ENCODE data around the gene FBXL7. TPM values are rescaled to one million over a fixed set of nuclear protein-coding genes. Genes with fewer than 3 reads are reported as not detected.

The FBXL7 gene
- total and polyA plus RNA-seq, 2 donors (not counting 1 experiment from before 2014, with no cell fraction given), result not detected

DNA sequence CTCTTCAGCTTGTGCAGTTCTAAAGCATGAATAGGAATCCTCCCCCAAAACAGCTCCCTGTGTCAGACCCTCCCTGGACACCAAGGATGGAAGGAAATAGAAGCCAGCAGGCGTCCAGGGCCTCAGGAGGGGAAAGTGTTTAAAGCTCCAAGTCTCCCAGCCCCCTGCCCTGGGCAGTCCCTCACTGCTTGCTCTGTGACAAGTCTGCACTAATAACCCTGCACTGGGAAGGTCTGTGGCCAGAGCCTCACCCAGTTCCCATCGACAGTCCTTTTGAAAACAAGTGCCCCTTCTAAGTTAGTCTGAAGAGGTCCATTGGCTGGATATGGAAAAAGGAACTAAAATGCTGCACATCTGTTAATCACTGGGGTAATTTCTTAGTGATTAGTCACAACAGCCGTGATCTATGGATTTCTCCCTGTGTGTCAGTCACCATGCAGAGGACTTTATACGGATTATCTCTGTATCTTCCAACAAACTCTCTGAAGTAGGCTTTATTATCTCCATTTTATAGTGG lies 195.3 kb downstream of the FBXL7 start:
- TF ChIP-seq, protein P1, sequence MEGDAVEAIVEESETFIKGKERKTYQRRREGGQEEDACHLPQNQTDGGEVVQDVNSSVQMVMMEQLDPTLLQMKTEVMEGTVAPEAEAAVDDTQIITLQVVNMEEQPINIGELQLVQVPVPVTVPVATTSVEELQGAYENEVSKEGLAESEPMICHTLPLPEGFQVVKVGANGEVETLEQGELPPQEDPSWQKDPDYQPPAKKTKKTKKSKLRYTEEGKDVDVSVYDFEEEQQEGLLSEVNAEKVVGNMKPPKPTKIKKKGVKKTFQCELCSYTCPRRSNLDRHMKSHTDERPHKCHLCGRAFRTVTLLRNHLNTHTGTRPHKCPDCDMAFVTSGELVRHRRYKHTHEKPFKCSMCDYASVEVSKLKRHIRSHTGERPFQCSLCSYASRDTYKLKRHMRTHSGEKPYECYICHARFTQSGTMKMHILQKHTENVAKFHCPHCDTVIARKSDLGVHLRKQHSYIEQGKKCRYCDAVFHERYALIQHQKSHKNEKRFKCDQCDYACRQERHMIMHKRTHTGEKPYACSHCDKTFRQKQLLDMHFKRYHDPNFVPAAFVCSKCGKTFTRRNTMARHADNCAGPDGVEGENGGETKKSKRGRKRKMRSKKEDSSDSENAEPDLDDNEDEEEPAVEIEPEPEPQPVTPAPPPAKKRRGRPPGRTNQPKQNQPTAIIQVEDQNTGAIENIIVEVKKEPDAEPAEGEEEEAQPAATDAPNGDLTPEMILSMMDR (IDR thresholded peaks at IDR 0.05), result no peak
- TF ChIP-seq EZH2 (IDR thresholded peaks at IDR 0.05; ENCODE audit: borderline replicate concordance, insufficient read depth, low read depth, low read length, poor library complexity, severe bottlenecking), result no peak
- Mint-ChIP-seq H3K27me3 (no peaks in the 10 kb centered on the region), H3K4me3 (no peak overlapping the region), H3K27ac (no peak overlapping the region), H3K9me3 (ENCODE audit: insufficient read depth) (peaks cover 2% of the 10 kb centered on the region), H3K4me1 (no peaks in the 10 kb centered on the region)
- no peaks in the 10 kb centered on the region for H4K20me1 ChIP-seq (ENCODE audit: control insufficient read depth, insufficient read depth, low read length, poor library complexity, severe bottlenecking)
- no peaks in the 10 kb centered on the region for H3K27me3 ChIP-seq (replicated peaks in 1 of 4; ENCODE audit: control extremely low read depth in 1 of 4, control insufficient read depth in 3 of 4, insufficient read depth in 4 of 4, low read length in 3 of 4)
- H3K9ac ChIP-seq (ENCODE audit: low read length), result no peak overlapping the region
- H3K27ac ChIP-seq (ENCODE audit: low read length in 2 of 2), result no peak overlapping the region
- WGBS (ENCODE audit: insufficient coverage), result no CpG with 5 or more reads among the region's 4 CpGs
- intact Hi-C loops (cut with micrococcal nuclease), result no loop called here
- POLR2A ChIA-PET, result no interaction called here
- H2AFZ ChIP-seq (ENCODE audit: insufficient read depth, low read depth, low read length, poor library complexity, severe bottlenecking), result no peak overlapping the region
- ATAC-seq (ENCODE audit: low read depth) (no peak), DNase-seq (no peak)
- H3K4me1 ChIP-seq (ENCODE audit: control insufficient read depth in 2 of 2, insufficient read depth in 2 of 2, low read length in 2 of 2), result no peaks in the 10 kb centered on the region
- peaks cover 0 to 5% (median 0%) of the 10 kb centered on the region in 3 donors for H3K9me3 ChIP-seq (ENCODE audit: control extremely low read depth in 1 of 3, control insufficient read depth in 2 of 3, insufficient read depth in 1 of 3, low read length in 2 of 3)
- H3K4me2 ChIP-seq (replicated peaks; ENCODE audit: low read depth, low read length, poor library complexity, severe bottlenecking), result no peak overlapping the region
- CTCF ChIA-PET, result no interaction called here
- H3K79me2 ChIP-seq (ENCODE audit: control insufficient read depth, insufficient read depth, low read length), result no peaks in the 10 kb centered on the region
- H3K36me3 ChIP-seq (replicated peaks in 1 of 2; ENCODE audit: control extremely low read depth in 1 of 2, control insufficient read depth in 1 of 2, extremely low read depth in 1 of 2, insufficient read depth in 2 of 2, low read length in 1 of 2), result no peaks in the 10 kb centered on the region
- no peak overlapping the region for H3K4me3 ChIP-seq (ENCODE audit: control extremely low read depth in 1 of 5, extremely low read depth in 1 of 5, insufficient read depth in 1 of 5, low read depth in 2 of 5, low read length in 4 of 5)

DNA sequence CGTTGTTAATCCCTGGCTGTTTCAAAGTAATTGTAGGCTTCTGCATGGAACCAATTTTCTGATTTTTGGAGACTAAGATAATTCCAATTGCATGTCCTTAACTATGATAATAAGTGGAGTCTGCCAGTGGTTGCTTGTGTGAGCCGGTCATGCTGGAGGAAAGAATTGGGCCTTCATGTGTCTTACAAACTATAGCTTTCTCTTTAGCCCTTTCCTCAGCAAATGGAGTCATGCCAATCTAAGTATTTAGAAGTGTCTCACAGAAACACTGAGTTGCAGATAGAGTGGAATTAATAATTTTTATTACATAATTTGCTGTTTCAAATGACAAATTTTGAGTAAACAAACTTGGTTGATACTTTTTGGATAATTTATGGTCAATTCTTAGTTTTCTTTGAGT lies 200.4 kb downstream of the FBXL7 start:
- no CpG with 5 or more reads among the region's 2 CpGs for WGBS (ENCODE audit: insufficient coverage)

More for the DNA sequence above, 200.4 kb downstream of the FBXL7 start:
- ChIA-PET POLR2A (no interaction called here), CTCF (no interaction called here)
- H3K79me2 ChIP-seq (ENCODE audit: control insufficient read depth, insufficient read depth, low read length), result no peaks in the 10 kb centered on the region
- H3K9ac ChIP-seq (ENCODE audit: low read length), result no peak overlapping the region
- intact Hi-C loops (cut with micrococcal nuclease), result no loop called here
- H3K27ac ChIP-seq (ENCODE audit: low read length in 2 of 2), result no peak overlapping the region
- H3K36me3 ChIP-seq (replicated peaks in 1 of 2; ENCODE audit: control extremely low read depth in 1 of 2, control insufficient read depth in 1 of 2, extremely low read depth in 1 of 2, insufficient read depth in 2 of 2, low read length in 1 of 2), result no peaks in the 10 kb centered on the region
- no peaks in the 10 kb centered on the region for H3K4me1 ChIP-seq (ENCODE audit: control insufficient read depth in 2 of 2, insufficient read depth in 2 of 2, low read length in 2 of 2)
- H3K4me3 Mint-ChIP-seq, result no peak overlapping the region
- no peaks in the 10 kb centered on the region for H3K27me3 ChIP-seq (replicated peaks in 1 of 4; ENCODE audit: control extremely low read depth in 1 of 4, control insufficient read depth in 3 of 4, insufficient read depth in 4 of 4, low read length in 3 of 4)
- H3K4me1 Mint-ChIP-seq, result no peaks in the 10 kb centered on the region
- H3K27ac Mint-ChIP-seq, result no peak overlapping the region
- no peaks in the 10 kb centered on the region for H4K20me1 ChIP-seq (ENCODE audit: control insufficient read depth, insufficient read depth, low read length, poor library complexity, severe bottlenecking)
- H2AFZ ChIP-seq (ENCODE audit: insufficient read depth, low read depth, low read length, poor library complexity, severe bottlenecking), result no peak overlapping the region
- H3K9me3 Mint-ChIP-seq (ENCODE audit: insufficient read depth), result peaks cover 4% of the 10 kb centered on the region
- no peak overlapping the region for H3K4me3 ChIP-seq (ENCODE audit: control extremely low read depth in 1 of 5, extremely low read depth in 1 of 5, insufficient read depth in 1 of 5, low read depth in 2 of 5, low read length in 4 of 5)
- ATAC-seq (ENCODE audit: low read depth), result no peak
- no peaks in the 10 kb centered on the region for H3K9me3 ChIP-seq (ENCODE audit: control extremely low read depth in 1 of 3, control insufficient read depth in 2 of 3, insufficient read depth in 1 of 3, low read length in 2 of 3)
- TF ChIP-seq, protein P1 (IDR thresholded peaks at IDR 0.05), result no peak
- TF ChIP-seq EZH2 (IDR thresholded peaks at IDR 0.05; ENCODE audit: borderline replicate concordance, insufficient read depth, low read depth, low read length, poor library complexity, severe bottlenecking), result no peak
- no peak for DNase-seq
- no peak overlapping the region for H3K4me2 ChIP-seq (replicated peaks; ENCODE audit: low read depth, low read length, poor library complexity, severe bottlenecking)
- H3K27me3 Mint-ChIP-seq, result no peaks in the 10 kb centered on the region

Data from B cell (primary cell).